NCI-H345 treated with DMSO at 0.1 percent for 48 hours (cell line): Measurements from ENCODE around the gene ADIPOQ.
"Not testable (repeated sequence)": the region's sequence is repeated elsewhere in the genome, so short reads cannot be mapped to it uniquely, and the experiment has no call there.

Source experiments
- DNase-seq: peaks from one replicate; lab custom pipeline; 2025; ENCODE audit not compliant: unreplicated experiment; lab: John Stamatoyannopoulos, UW

ADIPOQ gene

GRCh38 chr3:186842426-186843038 lies at the start of gene ADIPOQ:
Gene ADIPOQ, plus strand, starts transcription at chr3:186842710. Its CDS starts 10,349 bp downstream, at chr3:186853059.
- no peak for DNase-seq

GRCh38 chr3:186798239-186798874 lies 44.2 kb upstream of the ADIPOQ start:
- DNase-seq = no peak

GRCh38 chr3:186800285-186800684 lies 42.2 kb upstream of the ADIPOQ start:
- no peak for DNase-seq

GRCh38 chr3:186802701-186803100 lies 39.8 kb upstream of the ADIPOQ start:
- no peak for DNase-seq

- DNase-seq = not testable (repeated sequence)
These were observed 39.1 kb upstream of the ADIPOQ start for GRCh38 chr3:186803447-186803846.

- DNase-seq = peak; percentile 81
These were observed 36.1 kb upstream of the ADIPOQ start, which contains the start of gene RFC4 for GRCh38 chr3:186806089-186807055. Gene RFC4, minus strand, starts transcription at chr3:186806482. Its CDS starts 1,769 bp downstream, at chr3:186804713.

- DNase-seq = no peak
These were observed 35.3 kb upstream of the ADIPOQ start for GRCh38 chr3:186807231-186807630.

GRCh38 chr3:186810336-186810996 lies 32.0 kb upstream of the ADIPOQ start:
- DNase-seq = no peak

GRCh38 chr3:186811313-186811712 lies 31.2 kb upstream of the ADIPOQ start:
- DNase-seq = not testable (repeated sequence)

GRCh38 chr3:186814100-186814499 lies 28.4 kb upstream of the ADIPOQ start:
- no peak for DNase-seq

GRCh38 chr3:186815435-186815834 lies 27.1 kb upstream of the ADIPOQ start:
- DNase-seq = no peak

- no peak for DNase-seq
These were observed 24.0 kb upstream of the ADIPOQ start for GRCh38 chr3:186818516-186818915.

- DNase-seq = no peak
These were observed 23.6 kb upstream of the ADIPOQ start for GRCh38 chr3:186818956-186819355.

- peak; percentile 26 for DNase-seq
These were observed 20.8 kb upstream of the ADIPOQ start for GRCh38 chr3:186821429-186822387.

GRCh38 chr3:186822388-186822759 lies 20.1 kb upstream of the ADIPOQ start:
- not testable (repeated sequence) for DNase-seq

- DNase-seq = no peak
These were observed 19.1 kb upstream of the ADIPOQ start for GRCh38 chr3:186823386-186823785.

- DNase-seq = peak; percentile 75
These were observed 17.9 kb upstream of the ADIPOQ start for GRCh38 chr3:186824430-186825139.

GRCh38 chr3:186825294-186825821 lies 17.2 kb upstream of the ADIPOQ start:
- DNase-seq = no peak

- DNase-seq = peak; percentile 53
These were observed 16.6 kb upstream of the ADIPOQ start for GRCh38 chr3:186825872-186826409.
